ENCODE results near the gene MIX23.

Gene MIX23

GRCh38 chr3:122382888-122383666 is at the start of gene MIX23:
Gene MIX23 (minus strand): TSS chr3:122383231. CDS start chr3:122383224, 7 bp downstream.
- TF ChIP-seq CTCF (IDR thresholded peaks at IDR 0.05; ENCODE audit: low read depth, low read length) = no peak
- DNase-seq (ENCODE audit: extremely low read depth, low read depth) = peak; percentile 31

GRCh38 chr3:122430371-122430770 is 47.3 kb upstream of the MIX23 start:
- TF ChIP-seq CTCF (IDR thresholded peaks at IDR 0.05; ENCODE audit: low read depth, low read length) = no peak
- no peak for DNase-seq (ENCODE audit: extremely low read depth, low read depth)

GRCh38 chr3:122427857-122428471 is 44.9 kb upstream of the MIX23 start:
- TF ChIP-seq CTCF (IDR thresholded peaks at IDR 0.05; ENCODE audit: low read depth, low read length) = no peak
- no peak for DNase-seq (ENCODE audit: extremely low read depth, low read depth)

- TF ChIP-seq CTCF (IDR thresholded peaks at IDR 0.05; ENCODE audit: low read depth, low read length) = no peak
- no peak for DNase-seq (ENCODE audit: extremely low read depth, low read depth)
Measured at GRCh38 chr3:122421836-122422235, 38.8 kb upstream of the MIX23 start.

- DNase-seq (ENCODE audit: extremely low read depth, low read depth) = no peak
- no peak for TF ChIP-seq CTCF (IDR thresholded peaks at IDR 0.05; ENCODE audit: low read depth, low read length)
Measured at GRCh38 chr3:122421101-122421500, 38.1 kb upstream of the MIX23 start.

- DNase-seq (ENCODE audit: extremely low read depth, low read depth) = no peak
- TF ChIP-seq CTCF (IDR thresholded peaks at IDR 0.05; ENCODE audit: low read depth, low read length) = no peak
Measured at GRCh38 chr3:122416966-122417365, 33.9 kb upstream of the MIX23 start.

Data from AG09319 (cell line).